Breast epithelium (tissue), 4 donors: ENCODE results near the gene SLC25A42. TPM values are rescaled to one million over a fixed set of nuclear protein-coding genes. Genes with fewer than 3 reads are reported as not detected.

ENCODE experiments used
- DNase-seq, 2 donors: peaks; one replicate each; pipeline ENCODE4 v3.0.0-alpha.2; 2019; ENCODE audit warnings: low spot score in 2 of 2
- H3K27ac ChIP-seq, 2 donors: fragments of 200-600 bp; sonication (generic) in 1 of 2; one replicate each; pipeline ENCODE4 v1.5.1; 2016 to 2019; ENCODE audit warnings: mild to moderate bottlenecking in 1 of 2
- H3K27me3 ChIP-seq, 2 donors: fragments of 200-600 bp; sonication (generic) in 1 of 2; one replicate each; pipeline versions ENCODE4 v1.5.1 to v1.6.0; 2017 to 2019; ENCODE audit warnings: control low read depth in 1 of 2, mild to moderate bottlenecking in 1 of 2
- H3K36me3 ChIP-seq: fragments of 200-600 bp; one replicate; pipeline ENCODE4 v1.5.1; 2019
- H3K4me1 ChIP-seq, 2 donors: fragments of 200-600 bp; sonication (generic); one replicate each; pipeline ENCODE4 v1.5.1; 2016 to 2019; ENCODE audit warnings: control low read depth in 1 of 2
- H3K4me3 ChIP-seq, 3 donors: fragments of 200-600 bp; sonication (generic); 1 replicate in 2 of 3; 2 replicates in 1 of 3; pipeline ENCODE4 v1.5.1; 2016 to 2019; ENCODE audit warnings: mild to moderate bottlenecking in 3 of 3, moderate library complexity in 2 of 3
- H3K9me3 ChIP-seq, 2 donors: fragments of 200-600 bp; sonication (generic) in 1 of 2; one replicate each; pipeline ENCODE4 v1.5.1; 2016 to 2019; ENCODE audit warnings: control low read depth in 1 of 2
- POLR2A ChIP-seq: fragments of 450-650 bp; IDR thresholded peaks from one replicate; pipeline ENCODE4 v1.6.1; 2016; ENCODE audit warnings: antibody characterized with exemption, mild to moderate bottlenecking, moderate library complexity
- POLR2AphosphoS5 ChIP-seq, 3 donors: sonication (generic); formaldehyde crosslinking; IDR thresholded peaks; one replicate each; pipeline ENCODE4 v1.6.1; 2017; ENCODE audit warnings: antibody characterized with exemption in 3 of 3
- intact Hi-C: fragments of 100-400 bp; cut with DNase I; formaldehyde crosslinking; loops from one replicate; pipeline ENCODE4 v1.15.1; 2023; ENCODE audit warnings: low total_unique reads
- total RNA-seq, 3 donors: library from RNA; depleted of rRNA; stranded (reverse); fragments of >200 nt; gene quantifications; one replicate each; pipeline ENCODE4 v1.1.0, GENCODE V29; 2016
- TF ChIP-seq, protein P1 (sequence below), 3 donors: fragments of 450-650 bp; IDR thresholded peaks; one replicate each; pipeline ENCODE4 v1.5.1; 2016 to 2017; ENCODE audit warnings: antibody characterized with exemption in 3 of 3, mild to moderate bottlenecking in 3 of 3, moderate library complexity in 3 of 3

The SLC25A42 gene
- total RNA-seq, 3 donors from 2014 or later = 6.4 to 12.8 (median 9.8) TPM

DNA sequence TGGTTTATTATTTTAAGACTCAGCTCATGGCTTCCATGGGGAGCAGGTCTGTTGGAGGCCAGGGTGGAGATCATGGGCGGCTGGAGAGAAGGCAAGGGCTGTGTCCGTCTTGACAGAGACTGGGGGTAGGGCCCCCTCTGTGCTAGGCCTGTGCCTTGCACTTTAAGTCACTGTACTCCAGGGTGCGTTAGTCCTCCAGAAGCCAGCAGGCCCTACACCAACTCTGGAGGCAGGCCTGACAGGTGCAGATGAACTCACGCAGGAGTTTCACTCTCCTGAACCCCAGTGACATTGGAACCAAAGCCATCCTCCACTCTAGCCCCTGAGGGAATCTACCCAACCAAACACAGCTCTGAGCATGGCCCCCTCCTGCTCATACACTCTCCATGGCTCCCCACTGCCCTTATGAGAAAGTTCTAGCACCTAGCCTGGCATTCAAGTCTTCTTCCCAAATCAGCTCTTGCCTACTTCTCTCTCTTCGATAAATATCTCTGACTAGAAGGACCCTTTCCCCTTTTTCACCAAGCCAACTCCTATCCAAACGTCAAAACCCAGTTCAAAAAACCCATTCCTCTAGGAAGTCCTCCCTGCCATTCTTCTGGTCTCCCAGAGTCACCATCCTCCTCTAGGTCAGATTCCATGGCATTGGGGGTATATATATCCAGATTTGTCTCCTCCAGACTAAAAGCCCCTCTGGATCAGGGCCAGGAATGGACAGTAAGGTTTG lies 91.1 kb downstream of the SLC25A42 start:
- no peak overlapping the region for H3K4me3 ChIP-seq
- no peaks in the 10 kb centered on the region for H3K4me1 ChIP-seq
- H3K36me3 ChIP-seq = no peaks in the 10 kb centered on the region
- no peaks in the 10 kb centered on the region for H3K27me3 ChIP-seq
- no peaks in the 10 kb centered on the region for H3K9me3 ChIP-seq
- intact Hi-C loops = no loop called here
- no peak for TF ChIP-seq POLR2AphosphoS5 (IDR thresholded peaks at IDR 0.05)
- TF ChIP-seq POLR2A = no peak
- no peak for DNase-seq
- H3K27ac ChIP-seq = no peak overlapping the region

DNA sequence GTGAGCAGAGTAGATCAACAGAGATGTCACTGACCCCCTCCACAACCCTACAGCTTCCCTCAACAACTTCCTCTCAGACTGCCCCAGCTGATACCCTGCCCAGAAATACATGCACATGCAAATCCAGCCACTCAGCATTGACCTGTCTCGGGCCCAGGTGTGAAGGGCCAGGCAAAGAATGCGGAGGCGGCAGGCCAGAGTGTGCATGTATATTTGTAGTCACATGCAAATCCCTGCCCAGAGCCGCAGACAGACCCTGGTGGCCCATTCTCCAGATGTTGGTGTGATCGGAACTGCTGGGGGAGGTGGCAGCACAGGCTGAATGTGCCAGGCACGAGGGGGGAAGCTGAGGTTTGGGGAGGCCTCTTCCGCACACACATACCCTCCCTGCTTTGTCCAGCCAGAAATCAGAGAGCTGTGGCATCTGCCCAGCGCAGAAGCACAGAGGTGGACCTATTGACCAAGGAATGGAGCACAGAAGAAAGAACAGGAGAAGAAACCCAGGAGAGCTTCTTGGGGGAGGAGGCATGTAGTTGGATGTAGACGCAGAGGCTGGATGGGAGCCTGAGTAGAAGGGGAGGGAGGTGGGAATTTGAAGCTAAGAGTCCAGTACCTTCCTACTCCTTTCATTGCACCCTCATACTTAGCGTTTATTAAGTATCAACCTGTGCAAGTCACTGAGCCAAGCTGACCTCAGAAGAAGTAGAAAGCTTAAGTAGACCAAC lies 91.9 kb downstream of the SLC25A42 start:
- H3K27ac ChIP-seq = no peak overlapping the region
- H3K27me3 ChIP-seq = no peaks in the 10 kb centered on the region
- TF ChIP-seq POLR2A = no peak
- TF ChIP-seq, protein P1, sequence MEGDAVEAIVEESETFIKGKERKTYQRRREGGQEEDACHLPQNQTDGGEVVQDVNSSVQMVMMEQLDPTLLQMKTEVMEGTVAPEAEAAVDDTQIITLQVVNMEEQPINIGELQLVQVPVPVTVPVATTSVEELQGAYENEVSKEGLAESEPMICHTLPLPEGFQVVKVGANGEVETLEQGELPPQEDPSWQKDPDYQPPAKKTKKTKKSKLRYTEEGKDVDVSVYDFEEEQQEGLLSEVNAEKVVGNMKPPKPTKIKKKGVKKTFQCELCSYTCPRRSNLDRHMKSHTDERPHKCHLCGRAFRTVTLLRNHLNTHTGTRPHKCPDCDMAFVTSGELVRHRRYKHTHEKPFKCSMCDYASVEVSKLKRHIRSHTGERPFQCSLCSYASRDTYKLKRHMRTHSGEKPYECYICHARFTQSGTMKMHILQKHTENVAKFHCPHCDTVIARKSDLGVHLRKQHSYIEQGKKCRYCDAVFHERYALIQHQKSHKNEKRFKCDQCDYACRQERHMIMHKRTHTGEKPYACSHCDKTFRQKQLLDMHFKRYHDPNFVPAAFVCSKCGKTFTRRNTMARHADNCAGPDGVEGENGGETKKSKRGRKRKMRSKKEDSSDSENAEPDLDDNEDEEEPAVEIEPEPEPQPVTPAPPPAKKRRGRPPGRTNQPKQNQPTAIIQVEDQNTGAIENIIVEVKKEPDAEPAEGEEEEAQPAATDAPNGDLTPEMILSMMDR (IDR thresholded peaks at IDR 0.05) = no peak
- no peak for TF ChIP-seq POLR2AphosphoS5 (IDR thresholded peaks at IDR 0.05)
- DNase-seq = no peak
- no peaks in the 10 kb centered on the region for H3K4me1 ChIP-seq
- H3K4me3 ChIP-seq = no peak overlapping the region
- intact Hi-C loops = no loop called here
- no peaks in the 10 kb centered on the region for H3K36me3 ChIP-seq
- no peaks in the 10 kb centered on the region for H3K9me3 ChIP-seq

DNA sequence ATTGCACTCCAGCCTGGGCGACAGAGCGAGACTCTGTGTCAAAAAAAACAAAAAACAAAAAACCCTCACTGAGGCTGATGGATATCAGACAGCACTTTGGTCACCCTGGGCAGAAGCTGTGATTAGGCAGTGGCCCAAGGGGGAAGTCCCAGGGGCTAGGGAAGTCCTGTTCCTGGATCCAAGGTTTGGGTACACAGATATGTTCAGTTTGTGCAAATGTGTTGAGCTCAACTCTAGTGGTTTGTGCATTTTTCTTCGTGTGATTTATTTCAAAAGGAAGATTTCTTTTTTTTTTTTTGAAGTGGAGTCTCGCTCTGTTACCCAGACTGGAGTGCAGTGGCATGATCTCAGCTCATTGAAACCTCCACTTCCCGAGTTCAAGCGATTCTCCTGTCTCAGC lies 94.0 kb downstream of the SLC25A42 start:
- no peaks in the 10 kb centered on the region for H3K36me3 ChIP-seq
- no peak for DNase-seq
- intact Hi-C loops = no loop called here

DNA sequence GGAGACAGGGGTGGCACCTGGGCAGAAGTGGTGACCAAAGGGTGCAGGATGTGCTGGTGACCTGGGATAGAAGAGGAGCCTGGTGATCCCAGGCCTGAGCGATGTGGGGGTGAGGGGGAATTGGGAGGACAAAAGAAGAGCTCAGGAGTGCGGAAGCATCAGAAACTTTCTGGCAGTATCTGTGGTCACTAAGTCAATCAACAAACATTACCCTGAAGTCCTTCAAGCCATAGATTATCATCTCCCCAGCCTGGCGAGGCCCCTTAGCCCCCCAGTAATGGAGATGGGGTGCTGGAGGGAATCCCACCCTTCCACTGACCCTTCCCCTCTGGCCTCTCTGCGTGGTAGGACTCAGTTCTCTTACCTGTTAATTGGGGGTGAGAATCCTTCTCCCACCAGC lies 95.7 kb downstream of the SLC25A42 start:
- H3K4me3 ChIP-seq = no peak overlapping the region
- no peak for DNase-seq
- TF ChIP-seq POLR2AphosphoS5 (IDR thresholded peaks at IDR 0.05) (no peak), POLR2A (no peak)
- TF ChIP-seq, protein P1 (IDR thresholded peaks at IDR 0.05) = no peak
- no peak overlapping the region for H3K27ac ChIP-seq
- H3K4me1 ChIP-seq = no peaks in the 10 kb centered on the region
- H3K27me3 ChIP-seq = no peaks in the 10 kb centered on the region
- H3K36me3 ChIP-seq = no peaks in the 10 kb centered on the region
- intact Hi-C loops = no loop called here
- H3K9me3 ChIP-seq = no peaks in the 10 kb centered on the region

More for the DNA sequence above, 94.0 kb downstream of the SLC25A42 start:
- no peaks in the 10 kb centered on the region for H3K4me1 ChIP-seq
- H3K4me3 ChIP-seq = no peak overlapping the region
- TF ChIP-seq POLR2A (no peak), POLR2AphosphoS5 (IDR thresholded peaks at IDR 0.05) (no peak)
- TF ChIP-seq, protein P1 (IDR thresholded peaks at IDR 0.05) = no peak
- no peaks in the 10 kb centered on the region for H3K9me3 ChIP-seq
- no peak overlapping the region for H3K27ac ChIP-seq
- no peaks in the 10 kb centered on the region for H3K27me3 ChIP-seq

DNA sequence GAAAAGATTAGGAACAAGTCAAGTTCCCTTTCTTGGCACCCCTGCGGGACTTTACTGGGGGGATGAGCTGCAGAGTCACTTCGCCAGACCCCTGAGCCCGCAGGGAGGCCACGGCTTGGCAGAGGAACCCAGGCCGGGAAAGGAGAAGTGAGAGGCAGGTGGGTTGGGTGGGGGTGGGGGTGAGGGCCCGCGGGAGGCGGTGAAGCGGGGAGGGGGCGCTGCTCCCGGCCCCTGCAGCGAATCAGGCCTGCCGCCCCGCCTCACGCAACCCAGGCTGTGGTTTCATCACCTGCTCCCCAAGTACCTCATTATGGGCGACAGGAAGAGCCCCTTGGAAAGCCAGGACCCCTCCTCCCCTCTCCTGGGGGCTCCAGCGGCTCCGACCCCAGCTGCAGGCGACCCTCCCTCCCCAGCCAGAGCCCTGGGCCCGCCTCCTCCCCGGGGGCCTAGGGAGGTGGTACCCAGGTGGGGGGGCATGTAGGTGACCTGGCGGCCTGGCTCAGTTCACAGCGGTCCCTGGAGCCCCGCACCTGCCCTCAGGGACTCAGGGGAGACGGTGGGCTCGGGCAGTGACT lies 96.8 kb downstream of the SLC25A42 start:
- no peak for DNase-seq
- H3K27me3 ChIP-seq = no peaks in the 10 kb centered on the region
- H3K4me1 ChIP-seq = no peaks in the 10 kb centered on the region
- H3K4me3 ChIP-seq = no peak overlapping the region
- TF ChIP-seq, protein P1 (IDR thresholded peaks at IDR 0.05) = no peak
- no peak for TF ChIP-seq POLR2A
- TF ChIP-seq POLR2AphosphoS5 (IDR thresholded peaks at IDR 0.05) = no peak
- intact Hi-C loops = no loop called here
- H3K36me3 ChIP-seq = no peaks in the 10 kb centered on the region
- H3K27ac ChIP-seq = no peak overlapping the region
- no peaks in the 10 kb centered on the region for H3K9me3 ChIP-seq
